Caco-2 (cell line): ENCODE results near the gene TRAPPC2. TPM values are rescaled to one million over a fixed set of nuclear protein-coding genes. Genes with fewer than 3 reads are reported as not detected.

Source experiments
- BruUV-seq: library from RNA; stranded (reverse); fragments of 400-500 nt; replicated peaks from 2 replicates; lab custom pipeline; 2021; lab: Mats Ljungman, UMichigan
- CTCF ChIA-PET: fragments of 300-600 bp; sonication (Branson Sonifier 250); formaldehyde crosslinking; loops from one replicate; lab custom pipeline; 2022; ENCODE audit warnings: antibody characterized with exemption; lab: Charles Lee
- POLR2A ChIA-PET: fragments of 300-600 bp; sonication (Branson Sonifier 250); formaldehyde crosslinking; loops from one replicate; lab custom pipeline; 2022; ENCODE audit warnings: antibody characterized with exemption; lab: Charles Lee
- DNase-seq, 2 experiments: peaks; one replicate each; pipeline versions ENCODE4 v3.0.0 to v3.0.0-alpha.2; 2020 to 2022
- H3K27me3 ChIP-seq: replicated peaks from 2 replicates; pipeline ENCODE4 v1.6.0; 2011; ENCODE audit warnings: low read length; ENCODE audit not compliant: control insufficient read depth, insufficient read depth
- H3K36me3 ChIP-seq: 2 replicates; pipeline ENCODE4 v1.5.1; 2011; ENCODE audit warnings: low read length; ENCODE audit not compliant: control insufficient read depth, insufficient read depth
- H3K4me1 ChIP-seq: fragments of 250-450 bp; sonication (Bioruptor Pico); 2 replicates; pipeline ENCODE4 v1.5.1; 2020; ENCODE audit warnings: mild to moderate bottlenecking
- H3K4me3 ChIP-seq: 2 replicates; pipeline ENCODE4 v1.5.1; 2011; ENCODE audit warnings: low read depth, mild to moderate bottlenecking, control low read depth, low read length
- H3K9me3 ChIP-seq: fragments of 250-450 bp; sonication (Bioruptor Pico); 2 replicates; pipeline ENCODE4 v1.5.1; 2020; ENCODE audit warnings: mild to moderate bottlenecking, moderate library complexity
- H3K27ac Mint-ChIP-seq: one replicate; pipeline ENCODE4 v1.8.0; 2022; ENCODE audit warnings: mixed read lengths; ENCODE audit not compliant: unreplicated experiment
- H3K27me3 Mint-ChIP-seq: one replicate; pipeline ENCODE4 v1.8.0; 2022; ENCODE audit warnings: mixed read lengths; ENCODE audit not compliant: insufficient read depth, unreplicated experiment
- H3K36me3 Mint-ChIP-seq: one replicate; pipeline ENCODE4 v1.8.0; 2022; ENCODE audit warnings: mild to moderate bottlenecking, mixed read lengths; ENCODE audit not compliant: insufficient read depth, unreplicated experiment
- H3K4me1 Mint-ChIP-seq: one replicate; pipeline ENCODE4 v1.8.0; 2022; ENCODE audit warnings: low read depth, mixed read lengths; ENCODE audit not compliant: unreplicated experiment
- H3K4me3 Mint-ChIP-seq: one replicate; pipeline ENCODE4 v1.8.0; 2022; ENCODE audit warnings: mild to moderate bottlenecking, moderate library complexity, mixed read lengths; ENCODE audit not compliant: unreplicated experiment
- H3K9me3 Mint-ChIP-seq: one replicate; pipeline ENCODE4 v1.8.0; 2022; ENCODE audit warnings: mixed read lengths; ENCODE audit not compliant: unreplicated experiment
- CTCF ChIP-seq, 2 experiments: fragments of 200-600 bp in 1 of 2; IDR thresholded peaks; 1 replicate in 1 of 2; 2 replicates in 1 of 2; pipeline versions ENCODE4 v1.5.1 to v1.8.0; 2011 to 2022; ENCODE audit warnings: antibody characterized with exemption in 1 of 2, control low read depth in 1 of 2, inconsistent platforms in 1 of 2, low read depth in 1 of 2, low read length in 1 of 2, mild to moderate bottlenecking in 1 of 2, moderate library complexity in 1 of 2; ENCODE audit not compliant: insufficient read depth in 1 of 2, severe bottlenecking in 1 of 2, unreplicated experiment in 1 of 2
- intact Hi-C: fragments of 100-400 bp; cut with micrococcal nuclease; formaldehyde crosslinking; loops from one replicate; pipeline ENCODE4 v1.10.0; 2022; ENCODE audit not compliant: unreplicated experiment
- total RNA-seq: library from RNA; stranded (reverse); gene quantifications from 2 replicates; pipeline ENCODE4 v1.2.3, GENCODE V29; 2022

TRAPPC2 gene
- total RNA-seq, 1 experiment from 2014 or later = 19.3 TPM

- H3K4me3 Mint-ChIP-seq = no peak overlapping the region
- H3K4me1 Mint-ChIP-seq = no peaks in the 10 kb centered on the region
- BruUV-seq = no TSS peak
- no peaks in the 10 kb centered on the region for H3K27me3 ChIP-seq
- H3K4me1 ChIP-seq = no peaks in the 10 kb centered on the region
- H3K27ac Mint-ChIP-seq = no peak overlapping the region
- DNase-seq = peak in 1 of 2 experiments; percentile 24
- no peaks in the 10 kb centered on the region for H3K9me3 Mint-ChIP-seq
- no peaks in the 10 kb centered on the region for H3K27me3 Mint-ChIP-seq
- H3K36me3 Mint-ChIP-seq = peaks cover 68% of the 10 kb centered on the region
- no peaks in the 10 kb centered on the region for H3K36me3 ChIP-seq
- H3K9me3 ChIP-seq = no peaks in the 10 kb centered on the region
- ChIA-PET CTCF (no interaction called here), POLR2A (no interaction called here)
- intact Hi-C loops = no loop called here
- H3K4me3 ChIP-seq = no peak overlapping the region
- peak in 1 of 2 experiments; percentile 45 for TF ChIP-seq CTCF (IDR thresholded peaks at IDR 0.05; ENCODE audit: insufficient read depth in 1 of 2, low read depth in 1 of 2, low read length in 1 of 2, severe bottlenecking in 1 of 2, unreplicated experiment in 1 of 2)
Measured at GRCh38 chrX:13764765-13765164, 30.3 kb upstream of the TRAPPC2 start.

- Histone ChIP-seq H3K36me3 (no peaks in the 10 kb centered on the region), H3K4me1 (no peaks in the 10 kb centered on the region), H3K9me3 (no peaks in the 10 kb centered on the region), H3K4me3 (no peak overlapping the region), H3K27me3 (no peaks in the 10 kb centered on the region)
- no peaks in the 10 kb centered on the region for H3K9me3 Mint-ChIP-seq
- TF ChIP-seq CTCF (IDR thresholded peaks at IDR 0.05; ENCODE audit: insufficient read depth in 1 of 2, low read depth in 1 of 2, low read length in 1 of 2, severe bottlenecking in 1 of 2, unreplicated experiment in 1 of 2) = no peak
- CTCF ChIA-PET = no interaction called here
- no peaks in the 10 kb centered on the region for H3K4me1 Mint-ChIP-seq
- BruUV-seq = no TSS peak
- POLR2A ChIA-PET = no interaction called here
- H3K27me3 Mint-ChIP-seq = no peaks in the 10 kb centered on the region
- intact Hi-C loops = no loop called here
- H3K36me3 Mint-ChIP-seq = peaks cover 66% of the 10 kb centered on the region
- H3K4me3 Mint-ChIP-seq = no peak overlapping the region
- H3K27ac Mint-ChIP-seq = no peak overlapping the region
- no peak for DNase-seq
Measured at GRCh38 chrX:13764281-13764680, 29.9 kb upstream of the TRAPPC2 start.

- no peak overlapping the region for H3K4me3 ChIP-seq
- H3K27me3 Mint-ChIP-seq = no peaks in the 10 kb centered on the region
- H3K4me3 Mint-ChIP-seq = no peak overlapping the region
- ChIA-PET POLR2A (no interaction called here), CTCF (no interaction called here)
- H3K4me1 Mint-ChIP-seq = no peaks in the 10 kb centered on the region
- H3K27me3 ChIP-seq = no peaks in the 10 kb centered on the region
- H3K9me3 ChIP-seq = no peaks in the 10 kb centered on the region
- no peak overlapping the region for H3K27ac Mint-ChIP-seq
- H3K4me1 ChIP-seq = no peaks in the 10 kb centered on the region
- TF ChIP-seq CTCF (IDR thresholded peaks at IDR 0.05; ENCODE audit: insufficient read depth in 1 of 2, low read depth in 1 of 2, low read length in 1 of 2, severe bottlenecking in 1 of 2, unreplicated experiment in 1 of 2) = no peak
- no TSS peak for BruUV-seq
- peaks cover 64% of the 10 kb centered on the region for H3K36me3 Mint-ChIP-seq
- H3K9me3 Mint-ChIP-seq = no peaks in the 10 kb centered on the region
- H3K36me3 ChIP-seq = no peaks in the 10 kb centered on the region
- intact Hi-C loops = no loop called here
- no peak for DNase-seq
Measured at GRCh38 chrX:13763489-13763888, 29.1 kb upstream of the TRAPPC2 start.
